Left ventricle myocardium inferior (tissue), 1 donor: ENCODE results near the gene NPAS4. TPM values are rescaled to one million over a fixed set of nuclear protein-coding genes. Genes with fewer than 3 reads are reported as not detected.
"Not testable (repeated sequence)": the region's sequence is repeated elsewhere in the genome, so short reads cannot be mapped to it uniquely, and the experiment has no call there.

Experiments
- DNase-seq: peaks from one replicate; pipeline ENCODE4 v3.0.0-alpha.2; 2020
- H3K27ac ChIP-seq: fragments of 200-600 bp; replicated peaks from 2 replicates; pipeline ENCODE4 v1.8.0; 2021
- H3K27me3 ChIP-seq: fragments of 200-600 bp; 2 replicates; pipeline ENCODE4 v1.8.0; 2021; ENCODE audit warnings: low read depth
- H3K36me3 ChIP-seq: fragments of 200-600 bp; 2 replicates; pipeline ENCODE4 v1.8.0; 2021
- H3K4me1 ChIP-seq: fragments of 200-600 bp; 2 replicates; pipeline ENCODE4 v1.8.0; 2021
- H3K4me3 ChIP-seq: fragments of 200-600 bp; 2 replicates; pipeline ENCODE4 v1.8.0; 2021; ENCODE audit warnings: mild to moderate bottlenecking, moderate library complexity
- H3K9me3 ChIP-seq: fragments of 200-600 bp; replicated peaks from 2 replicates; pipeline ENCODE4 v1.8.0; 2021
- intact Hi-C: fragments of 100-400 bp; cut with micrococcal nuclease; formaldehyde crosslinking; loops from one replicate; pipeline ENCODE4 v1.11.0; 2022
- total RNA-seq: library from RNA; stranded (reverse); fragmentation: NEBNext Ultra II Directional; extraction: Animal tissue kit (Norgen Biotek cat#: 25700); gene quantifications from one replicate; pipeline ENCODE4 v1.2.1, GENCODE V29; 2021
- TF ChIP-seq, protein P1 (sequence below): fragments of 200-600 bp; IDR thresholded peaks from 2 replicates; pipeline ENCODE4 v1.8.0; 2021; ENCODE audit warnings: antibody characterized with exemption, mild to moderate bottlenecking, borderline replicate concordance
- donor health status: DM: no; HTN: yes; CAD: no; lungs with severe emphysema.

The NPAS4 gene
- total RNA-seq, 1 donor from 2014 or later, result not detected

DNA sequence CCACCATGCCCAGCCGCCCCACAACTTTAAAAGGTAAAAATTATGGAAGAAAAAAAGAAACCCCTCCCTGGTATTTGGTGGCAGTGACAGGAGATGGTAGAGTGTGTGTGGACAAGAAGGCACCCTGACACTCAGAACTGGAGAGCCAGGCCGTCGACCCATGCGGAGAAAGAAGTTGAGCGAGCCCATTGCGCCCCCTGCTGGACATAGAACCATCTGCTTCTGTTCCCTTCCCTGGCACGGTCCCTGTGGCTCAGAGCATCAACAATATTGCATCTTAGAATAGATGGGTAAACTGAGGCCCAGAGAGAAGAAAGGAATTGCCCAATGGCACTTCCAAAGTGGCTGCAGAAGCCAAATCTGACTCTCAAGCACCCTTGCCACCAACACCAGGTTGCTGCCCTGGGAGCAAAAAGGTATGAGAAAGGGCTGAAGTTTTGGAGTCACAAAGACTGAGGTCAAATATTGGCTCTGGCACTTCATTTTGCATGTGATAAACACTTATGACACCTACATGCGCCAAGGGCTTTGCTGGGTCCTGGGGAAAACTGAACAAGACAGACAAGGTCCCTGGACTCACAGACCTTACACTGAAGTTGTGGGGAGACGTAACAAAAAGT lies 9.3 kb downstream of the NPAS4 start:
- Histone ChIP-seq H3K36me3 (peaks cover 20% of the 10 kb centered on the region), H3K27me3 (peaks cover 11% of the 10 kb centered on the region), H3K4me3 (no peak overlapping the region), H3K4me1 (no peaks in the 10 kb centered on the region), H3K27ac (no peak overlapping the region), H3K9me3 (no peaks in the 10 kb centered on the region)
- DNase-seq, result peak; percentile 68
- TF ChIP-seq, protein P1, sequence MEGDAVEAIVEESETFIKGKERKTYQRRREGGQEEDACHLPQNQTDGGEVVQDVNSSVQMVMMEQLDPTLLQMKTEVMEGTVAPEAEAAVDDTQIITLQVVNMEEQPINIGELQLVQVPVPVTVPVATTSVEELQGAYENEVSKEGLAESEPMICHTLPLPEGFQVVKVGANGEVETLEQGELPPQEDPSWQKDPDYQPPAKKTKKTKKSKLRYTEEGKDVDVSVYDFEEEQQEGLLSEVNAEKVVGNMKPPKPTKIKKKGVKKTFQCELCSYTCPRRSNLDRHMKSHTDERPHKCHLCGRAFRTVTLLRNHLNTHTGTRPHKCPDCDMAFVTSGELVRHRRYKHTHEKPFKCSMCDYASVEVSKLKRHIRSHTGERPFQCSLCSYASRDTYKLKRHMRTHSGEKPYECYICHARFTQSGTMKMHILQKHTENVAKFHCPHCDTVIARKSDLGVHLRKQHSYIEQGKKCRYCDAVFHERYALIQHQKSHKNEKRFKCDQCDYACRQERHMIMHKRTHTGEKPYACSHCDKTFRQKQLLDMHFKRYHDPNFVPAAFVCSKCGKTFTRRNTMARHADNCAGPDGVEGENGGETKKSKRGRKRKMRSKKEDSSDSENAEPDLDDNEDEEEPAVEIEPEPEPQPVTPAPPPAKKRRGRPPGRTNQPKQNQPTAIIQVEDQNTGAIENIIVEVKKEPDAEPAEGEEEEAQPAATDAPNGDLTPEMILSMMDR, result peak; percentile 82
- intact Hi-C loops, result no loop called here

DNA sequence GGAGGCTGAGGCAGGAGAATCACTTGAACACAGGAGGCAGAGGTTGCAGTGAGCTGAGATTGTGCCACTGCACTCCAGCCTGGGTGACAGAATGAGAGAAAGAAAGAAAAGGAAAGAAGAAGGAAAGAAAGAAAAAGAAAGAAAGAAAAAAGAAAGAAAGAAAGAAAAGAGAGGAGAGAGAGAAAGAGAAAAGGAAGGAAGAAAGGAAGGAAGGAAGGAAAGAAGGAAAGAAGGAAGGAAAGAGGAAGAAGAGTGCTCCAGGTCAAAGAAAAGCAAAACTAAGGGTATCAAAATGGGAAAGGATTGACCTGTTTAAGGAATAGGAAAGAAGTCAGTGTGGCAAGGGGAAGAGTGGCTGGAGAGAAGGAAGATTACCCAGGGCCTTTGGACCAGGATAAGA lies 10.5 kb downstream of the NPAS4 start:
- DNase-seq, intact Hi-C loops, H3K4me1 ChIP-seq, H3K27me3 ChIP-seq, H3K9me3 ChIP-seq, H3K4me3 ChIP-seq, H3K27ac ChIP-seq: not testable (repeated sequence)
- H3K36me3 ChIP-seq, result peaks cover 31% of the 10 kb centered on the region

- DNase-seq, intact Hi-C loops, H3K27ac ChIP-seq, H3K4me1 ChIP-seq, H3K27me3 ChIP-seq, H3K9me3 ChIP-seq, H3K4me3 ChIP-seq: not testable (repeated sequence)
- H3K36me3 ChIP-seq, result peaks cover 38% of the 10 kb centered on the region
Observed at GRCh38 chr11:66431871-66432329, 11.1 kb downstream of the NPAS4 start.

GRCh38 chr11:66432597-66432996 lies 11.8 kb downstream of the NPAS4 start:
- Histone ChIP-seq H3K4me3 (no peak overlapping the region), H3K27me3 (no peaks in the 10 kb centered on the region), H3K4me1 (peaks cover 5% of the 10 kb centered on the region), H3K36me3 (peaks cover 41% of the 10 kb centered on the region), H3K27ac (no peak overlapping the region), H3K9me3 (no peaks in the 10 kb centered on the region)
- DNase-seq, result no peak
- intact Hi-C loops, result no loop called here
- TF ChIP-seq, protein P1, result no peak

DNA sequence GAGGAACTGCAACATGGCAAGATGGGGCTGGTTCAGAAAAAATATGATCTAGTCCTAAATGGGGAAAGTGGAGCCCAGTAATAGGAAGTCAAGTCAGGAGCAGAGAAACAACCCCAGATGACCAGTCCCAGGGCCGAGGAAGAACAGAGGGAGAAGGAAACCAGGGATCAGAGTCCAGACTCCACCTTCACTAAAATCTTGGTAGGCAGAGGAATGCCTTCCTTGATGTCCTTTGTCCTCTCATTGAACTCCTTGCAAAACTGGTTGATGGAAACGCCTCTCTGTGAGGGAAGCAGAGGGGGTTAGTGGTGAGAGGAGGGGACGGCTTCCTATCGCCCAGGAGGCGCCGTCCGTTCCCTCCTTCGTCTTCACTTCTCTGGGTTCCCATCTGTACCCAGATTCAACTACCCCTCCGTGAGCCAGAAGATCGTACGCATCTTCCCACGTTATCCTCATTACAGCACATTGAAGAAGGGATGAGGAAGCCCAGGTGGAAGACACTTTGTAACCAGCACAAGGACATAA lies 17.2 kb downstream of the NPAS4 start:
- H3K27me3 ChIP-seq, result no peaks in the 10 kb centered on the region
- TF ChIP-seq, protein P1, result no peak
- peak overlapping the region; percentile 90 for H3K27ac ChIP-seq
- peaks cover 15% of the 10 kb centered on the region for H3K4me1 ChIP-seq
- DNase-seq, result no peak
- H3K4me3 ChIP-seq, result peak overlapping the region; percentile 86
- peaks cover 35% of the 10 kb centered on the region for H3K36me3 ChIP-seq
- intact Hi-C loops, result no loop called here
- peaks cover 7% of the 10 kb centered on the region for H3K9me3 ChIP-seq

GRCh38 chr11:66438504-66439466 lies 17.9 kb downstream of the NPAS4 start, which contains the start of gene MRPL11:
Gene MRPL11, minus strand, starts transcription at chr11:66438848. Its CDS starts 94 bp downstream, at chr11:66438754.
- peaks cover 28% of the 10 kb centered on the region for H3K36me3 ChIP-seq
- no peaks in the 10 kb centered on the region for H3K27me3 ChIP-seq
- H3K27ac ChIP-seq, result peak within 1 kb of the TSS; percentile 90
- peaks cover 15% of the 10 kb centered on the region for H3K4me1 ChIP-seq
- peaks cover 14% of the 10 kb centered on the region for H3K9me3 ChIP-seq
- peak; percentile 88 for DNase-seq
- H3K4me3 ChIP-seq, result peak within 1 kb of the TSS; percentile 86
- intact Hi-C loops, result no loop called here
- TF ChIP-seq, protein P1, result peak; percentile 71

DNA sequence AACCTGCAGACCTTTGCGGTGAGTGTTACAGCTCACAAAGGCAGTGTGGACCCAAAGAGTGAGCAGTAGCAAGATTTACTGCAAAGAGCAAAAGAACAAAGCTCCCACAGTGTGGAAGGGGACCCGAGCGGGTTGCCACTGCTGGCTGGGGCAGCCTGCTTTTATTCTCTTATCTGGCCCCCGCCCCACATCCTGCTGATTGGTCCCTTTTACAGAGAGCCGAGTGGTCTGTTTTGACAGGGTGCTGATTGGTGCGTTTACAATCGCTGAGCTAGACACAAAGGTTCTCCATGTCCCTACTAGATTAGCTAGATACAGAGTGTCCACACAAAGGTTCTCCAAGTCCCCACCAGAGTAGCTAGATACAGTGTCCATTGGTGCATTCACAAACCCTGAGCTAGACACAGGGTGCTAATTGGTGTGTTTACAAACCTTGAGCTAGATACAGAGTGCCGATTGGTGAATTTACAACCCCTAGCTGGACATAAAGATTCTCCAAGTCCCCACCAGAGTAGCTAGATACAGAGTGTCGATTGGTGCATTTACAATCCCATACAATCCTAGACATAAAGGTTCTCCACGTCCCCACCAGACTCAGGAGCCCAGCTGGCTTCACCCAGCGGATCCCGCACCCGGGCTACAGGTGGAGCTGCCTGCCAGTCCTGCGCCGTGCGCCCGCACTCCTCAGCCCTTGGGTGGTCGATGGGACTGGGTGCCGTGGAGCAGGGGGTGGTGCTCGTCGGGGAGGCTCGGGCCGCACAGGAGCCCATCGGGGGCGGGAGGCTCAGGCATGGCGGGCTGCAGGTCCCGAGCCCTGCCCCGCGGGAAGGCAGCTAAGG lies 19.5 kb downstream of the NPAS4 start:
- not testable (repeated sequence) for H3K4me3 ChIP-seq

DNA sequence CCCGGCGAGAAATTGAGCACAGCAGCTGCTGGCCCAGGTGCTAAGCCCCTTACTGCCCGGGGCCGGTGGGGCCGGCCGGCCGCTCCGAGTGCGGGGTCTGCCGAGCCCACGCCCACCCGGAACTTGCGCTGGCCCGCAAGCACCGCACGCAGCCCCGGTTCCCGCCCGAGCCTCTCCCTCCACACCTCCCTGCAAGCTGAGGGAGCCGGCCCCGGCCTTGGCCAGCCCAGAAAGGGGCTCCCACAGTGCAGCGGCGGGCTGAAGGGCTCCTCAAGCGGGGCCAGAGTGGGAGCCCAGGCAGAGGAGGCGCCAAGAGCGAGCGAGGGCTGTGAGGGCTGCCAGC lies 20.1 kb downstream of the NPAS4 start:
- H3K27ac ChIP-seq, DNase-seq, H3K4me3 ChIP-seq, H3K27me3 ChIP-seq, intact Hi-C loops: not testable (repeated sequence)
- peaks cover 13% of the 10 kb centered on the region for H3K36me3 ChIP-seq
- peaks cover 15% of the 10 kb centered on the region for H3K4me1 ChIP-seq
- peaks cover 20% of the 10 kb centered on the region for H3K9me3 ChIP-seq

More for the DNA sequence above, 19.5 kb downstream of the NPAS4 start:
- Histone ChIP-seq H3K36me3 (peaks cover 19% of the 10 kb centered on the region), H3K4me1 (peaks cover 15% of the 10 kb centered on the region), H3K9me3 (peaks cover 20% of the 10 kb centered on the region)
- H3K27me3 ChIP-seq, DNase-seq, H3K27ac ChIP-seq, intact Hi-C loops: not testable (repeated sequence)
